H1 (cell line): Measurements from ENCODE around the gene STX5. TPM values are rescaled to one million over a fixed set of nuclear protein-coding genes. Genes with fewer than 3 reads are reported as not detected.
A peak's percentile ranks its signal among the peaks of the same experiment; 100 is the strongest.

ENCODE experiments used
- CTCF ChIA-PET: fragments of 300-600 bp; sonication (Branson Sonifier 250); formaldehyde crosslinking; loops from one replicate; lab custom pipeline; 2021; ENCODE audit not compliant: partially characterized antibody; lab: Charles Lee
- POLR2A ChIA-PET: fragments of 300-600 bp; sonication (Branson Sonifier 250); formaldehyde crosslinking; loops from one replicate; lab custom pipeline; 2021; ENCODE audit warnings: inconsistent platforms; ENCODE audit not compliant: partially characterized antibody; lab: Charles Lee
- DNase-seq, 2 experiments: peaks; one replicate each; pipeline versions ENCODE4 v3.0.0 to v3.0.0-alpha.2; 2010 to 2022; ENCODE audit warnings: low spot score in 2 of 2, low read depth in 1 of 2, mixed read lengths in 1 of 2
- FAIRE-seq: peaks from 2 replicates; lab custom pipeline; 2011; peaks lifted over from hg19 to GRCh38; lab: Jason Lieb, UNC
- H2AFZ ChIP-seq: 2 replicates; pipeline ENCODE4 v1.8.1; 2012; ENCODE audit warnings: low read length, inconsistent platforms
- H2AK5ac ChIP-seq: 2 replicates; pipeline ENCODE4 v1.6.1; 2013; ENCODE audit warnings: low read depth, low read length
- H2BK120ac ChIP-seq: replicated peaks from 2 replicates; pipeline ENCODE3; 2013; ENCODE audit warnings: low read depth, low read length, inconsistent platforms
- H2BK12ac ChIP-seq: 2 replicates; pipeline ENCODE4 v1.6.1; 2013; ENCODE audit warnings: low read depth, low read length
- H2BK15ac ChIP-seq: 2 replicates; pipeline ENCODE4 v1.6.1; 2013; ENCODE audit warnings: low read length
- H2BK20ac ChIP-seq: 2 replicates; pipeline ENCODE4 v1.6.1; 2013; ENCODE audit warnings: low read length
- H2BK5ac ChIP-seq: 2 replicates; pipeline ENCODE4 v1.6.1; 2013; ENCODE audit warnings: low read depth, low read length
- H3K14ac ChIP-seq: 2 replicates; pipeline ENCODE4 v1.6.1; 2013; ENCODE audit warnings: inconsistent platforms; ENCODE audit not compliant: insufficient read length
- H3K18ac ChIP-seq: 2 replicates; pipeline ENCODE4 v1.6.1; 2013; ENCODE audit warnings: low read length; ENCODE audit errors: extremely low read depth
- H3K23ac ChIP-seq: 2 replicates; pipeline ENCODE4 v1.6.1; 2013; ENCODE audit warnings: inconsistent platforms; ENCODE audit not compliant: insufficient read length
- H3K23me2 ChIP-seq: 2 replicates; pipeline ENCODE4 v1.6.1; 2013; ENCODE audit warnings: low read depth, low read length
- H3K27ac ChIP-seq: 2 replicates; pipeline ENCODE4 v1.6.1; 2011; ENCODE audit warnings: low read depth, low read length, inconsistent platforms
- H3K27me3 ChIP-seq, 4 experiments: replicated peaks in 1 of 4; 1 replicate in 1 of 4; 2 replicates in 3 of 4; pipeline versions ENCODE4 v1.6.1 to v1.8.1; 2011 to 2013; ENCODE audit warnings: low read length in 3 of 4, mild to moderate bottlenecking in 3 of 4, inconsistent platforms in 2 of 4, mixed read lengths in 2 of 4, moderate library complexity in 1 of 4; ENCODE audit not compliant: control insufficient read depth in 3 of 4, insufficient read depth in 3 of 4; ENCODE audit errors: extremely low read depth in 1 of 4
- H3K36me3 ChIP-seq, 4 experiments: 2 replicates each; pipeline versions ENCODE4 v1.6.1 to v1.8.1; 2011 to 2013; ENCODE audit warnings: mild to moderate bottlenecking in 4 of 4, low read length in 3 of 4, moderate library complexity in 2 of 4, control low read depth in 1 of 4, inconsistent platforms in 1 of 4; ENCODE audit not compliant: insufficient read depth in 4 of 4, control insufficient read depth in 2 of 4
- H3K4ac ChIP-seq: replicated peaks from 2 replicates; pipeline ENCODE3; 2013; ENCODE audit warnings: low read length, low read depth, mixed read lengths, inconsistent platforms; ENCODE audit not compliant: insufficient read length
- H3K4me1 ChIP-seq, 4 experiments: replicated peaks in 1 of 4; 1 replicate in 1 of 4; 2 replicates in 3 of 4; pipeline versions ENCODE4 v1.6.1 to v1.8.1; 2011 to 2013; ENCODE audit warnings: low read length in 3 of 4, inconsistent platforms in 2 of 4, mixed read lengths in 1 of 4; ENCODE audit not compliant: insufficient read depth in 4 of 4, control insufficient read depth in 3 of 4
- H3K4me2 ChIP-seq, 2 experiments: 2 replicates each; pipeline versions ENCODE4 v1.6.1 to v1.8.1; 2011 to 2013; ENCODE audit warnings: low read depth in 2 of 2, low read length in 2 of 2, control low read depth in 1 of 2, inconsistent platforms in 1 of 2, mild to moderate bottlenecking in 1 of 2; ENCODE audit not compliant: insufficient read depth in 1 of 2
- H3K4me3 ChIP-seq, 4 experiments: fragments of 200-600, 300-600 bp in 1 of 4; sonication (generic), shearing (Covaris generic), sonication (Bioruptor Twin) in 1 of 4; 2 replicates each; pipeline versions ENCODE4 v1.5.1 to v1.8.1; 2011 to 2016; ENCODE audit warnings: low read length in 4 of 4, low read depth in 3 of 4, control low read depth in 2 of 4, inconsistent platforms in 2 of 4, mild to moderate bottlenecking in 2 of 4, mixed read lengths in 1 of 4, moderate library complexity in 1 of 4; ENCODE audit not compliant: insufficient read depth in 2 of 4; ENCODE audit errors: extremely low read depth in 1 of 4
- H3K56ac ChIP-seq: replicated peaks from 2 replicates; pipeline ENCODE3; 2013; ENCODE audit warnings: low read depth, mild to moderate bottlenecking, mixed read lengths, low read length, inconsistent platforms; ENCODE audit not compliant: insufficient read length
- H3K79me1 ChIP-seq: 2 replicates; pipeline ENCODE4 v1.6.1; 2013; ENCODE audit warnings: low read depth, low read length, control low read depth
- H3K79me2 ChIP-seq, 2 experiments: 2 replicates each; pipeline versions ENCODE4 v1.6.1 to v1.8.1; 2012 to 2013; ENCODE audit warnings: low read length in 2 of 2, mild to moderate bottlenecking in 2 of 2, inconsistent platforms in 1 of 2; ENCODE audit not compliant: insufficient read depth in 2 of 2, control insufficient read depth in 1 of 2
- H3K9ac ChIP-seq, 4 experiments: replicated peaks in 1 of 4; 1 replicate in 1 of 4; 2 replicates in 3 of 4; pipeline versions ENCODE4 v1.6.1 to v1.8.1; 2011 to 2013; ENCODE audit warnings: low read depth in 3 of 4, low read length in 3 of 4, control low read depth in 2 of 4, mild to moderate bottlenecking in 2 of 4, moderate library complexity in 2 of 4, inconsistent platforms in 1 of 4; ENCODE audit errors: extremely low read depth in 1 of 4
- H3K9me3 ChIP-seq, 2 experiments: 2 replicates each; pipeline versions ENCODE4 v1.6.1 to v1.8.1; 2012 to 2013; ENCODE audit warnings: mild to moderate bottlenecking in 2 of 2, moderate library complexity in 2 of 2, control low read depth in 1 of 2, inconsistent platforms in 1 of 2, low read depth in 1 of 2, low read length in 1 of 2, mixed read lengths in 1 of 2; ENCODE audit not compliant: insufficient read depth in 2 of 2
- H4K20me1 ChIP-seq, 2 experiments: replicated peaks in 1 of 2; 2 replicates each; pipeline versions ENCODE3 to v1.8.1; 2011 to 2013; ENCODE audit warnings: inconsistent platforms in 2 of 2, low read length in 2 of 2, mild to moderate bottlenecking in 1 of 2; ENCODE audit not compliant: insufficient read depth in 2 of 2, control insufficient read depth in 1 of 2
- H4K5ac ChIP-seq: 2 replicates; pipeline ENCODE4 v1.6.1; 2013; ENCODE audit warnings: low read length, low read depth, mixed read lengths, inconsistent platforms; ENCODE audit not compliant: insufficient read length
- H4K8ac ChIP-seq: 2 replicates; pipeline ENCODE4 v1.8.0; 2013; ENCODE audit warnings: mild to moderate bottlenecking, moderate library complexity, low read length, inconsistent platforms; ENCODE audit not compliant: insufficient read depth; ENCODE audit errors: extremely low read depth
- H4K91ac ChIP-seq: replicated peaks from 2 replicates; pipeline ENCODE3; 2013; ENCODE audit warnings: low read length, mixed read lengths, inconsistent platforms; ENCODE audit not compliant: insufficient read length
- CREB1 ChIP-seq: IDR thresholded peaks from 2 replicates; pipeline ENCODE4 v1.6.1; 2012; ENCODE audit warnings: inconsistent platforms
- JUND ChIP-seq: IDR thresholded peaks from 2 replicates; pipeline ENCODE4 v1.6.1; 2011; ENCODE audit warnings: mild to moderate bottlenecking, improper control_type of control experiment, low read length
- KDM4A ChIP-seq: IDR thresholded peaks from one replicate; pipeline ENCODE4 v1.7.1; 2012; ENCODE audit warnings: low read depth, mild to moderate bottlenecking, moderate library complexity, low read length, inconsistent platforms; ENCODE audit not compliant: severe bottlenecking
- MAX ChIP-seq: IDR thresholded peaks from 2 replicates; pipeline ENCODE4 v1.6.1; 2012; ENCODE audit warnings: inconsistent platforms
- RAD21 ChIP-seq, 2 experiments: IDR thresholded peaks in 1 of 2; conservative IDR thresholded peaks in 1 of 2; 2 replicates each; pipeline ENCODE4 v1.6.1; 2011; ENCODE audit warnings: low read depth in 2 of 2, low read length in 2 of 2, improper control_type of control experiment in 1 of 2, inconsistent platforms in 1 of 2, mild to moderate bottlenecking in 1 of 2, moderate library complexity in 1 of 2
- RBBP5 ChIP-seq: IDR thresholded peaks from 2 replicates; pipeline ENCODE4 v1.7.1; 2012; ENCODE audit warnings: low read depth, mild to moderate bottlenecking, inconsistent platforms, low read length, moderate library complexity, borderline replicate concordance
- RFX5 ChIP-seq: IDR thresholded peaks from 2 replicates; pipeline ENCODE4 v1.6.1; 2011; ENCODE audit warnings: low read depth, low read length, improper control_type of control experiment, borderline replicate concordance
- SAP30 ChIP-seq: fragments of 300-600 bp; sonication (generic); IDR thresholded peaks from 2 replicates; pipeline ENCODE4 v1.7.1; 2012; ENCODE audit warnings: low read length, moderate library complexity, mild to moderate bottlenecking, inconsistent platforms; ENCODE audit not compliant: insufficient read depth, insufficient replicate concordance
- SIRT6 ChIP-seq: IDR thresholded peaks from one replicate; pipeline ENCODE4 v1.7.1; 2012; ENCODE audit warnings: low read length, inconsistent platforms
- TCF12 ChIP-seq: IDR thresholded peaks from 2 replicates; pipeline ENCODE4 v1.6.1; 2011; ENCODE audit warnings: low read depth, mild to moderate bottlenecking, low read length
- WGBS, 2 experiments: shearing (Covaris generic) in 1 of 2; methylation state at CpG; one replicate each; pipeline versions ENCODE4 v1.1.6 to v1.1.7; 2013 to 2015; ENCODE audit warnings: low lambda C conversion rate in 2 of 2, mixed read lengths in 2 of 2, inconsistent platforms in 1 of 2, low coverage in 1 of 2, missing lambda C conversion rate in 1 of 2; ENCODE audit not compliant: insufficient replicate concordance in 2 of 2, insufficient coverage in 1 of 2, insufficient read length in 1 of 2; ENCODE audit errors: extremely low coverage in 1 of 2, missing lambda C conversion rate in 1 of 2; 5-methylcytosine and 5-hydroxymethylcytosine counted together
- polyA plus RNA-seq, 7 experiments: library from polyadenylated mRNA; depleted of rRNA in 3 of 7; stranded (reverse) in 5 of 7; unstranded in 2 of 7; fragments of >200 nt in 5 of 7; fragments of 200-250 nt in 2 of 7; gene quantifications; 1 replicate in 5 of 7; 2 replicates in 1 of 7; 4 replicates in 1 of 7; pipeline versions ENCODE4 v1.2.1 to v1.2.3, GENCODE V29; 2011 to 2013; ENCODE audit warnings: missing spikeins in 2 of 7, mixed read lengths in 2 of 7
- total RNA-seq: library from RNA; stranded (reverse); fragmentation: NEBNext Ultra II Directional; extraction: Animal tissue kit (Norgen Biotek cat#: 25700); gene quantifications from 2 replicates; pipeline ENCODE4 v1.2.1, GENCODE V29; 2021

The STX5 gene
- total and polyA plus RNA-seq, 2 of the 8 experiments (the other 6 are each of a cell fraction or from before 2014, with no cell fraction given), result 24.2 to 28.5 TPM

- Histone ChIP-seq H4K91ac (peak within 1 kb of the TSS; percentile 98), H2BK20ac (peak within 1 kb of the TSS; percentile 56; the same call in 1 of the 2 replicates), H3K27me3 (no peaks in the 10 kb centered on the region), H3K4me1 (peaks cover 0 to 30% (median 12%) of the 10 kb centered on the region in 4 experiments; a peak in 5 of 7 replicates), H2BK5ac (peak within 1 kb of the TSS; percentile 100), H3K4ac (peak within 1 kb of the TSS; percentile 69), H3K36me3 (peaks cover 37 to 71% (median 50%) of the 10 kb centered on the region in 4 experiments), H3K23ac (no peak within 1 kb of the TSS), H4K5ac (peak within 1 kb of the TSS; percentile 92), H3K56ac (peak within 1 kb of the TSS; percentile 97), H2BK12ac (peak within 1 kb of the TSS; percentile 100), H3K9me3 (no peaks in the 10 kb centered on the region), H2BK120ac (no peak within 1 kb of the TSS), H3K79me2 (peaks cover 4 to 79% of the 10 kb centered on the region in 2 experiments), H3K79me1 (peaks cover 6% of the 10 kb centered on the region; the same call in 1 of the 2 replicates), H3K4me3 (peak within 1 kb of the TSS; percentile 67 to 97 (median 88)), H3K9ac (peak within 1 kb of the TSS; percentile 99 to 100 (median 99)), H3K4me2 (peak within 1 kb of the TSS; percentile 59 to 85), H2BK15ac (no peak within 1 kb of the TSS), H3K14ac (no peak within 1 kb of the TSS), H3K23me2 (peaks cover 5% of the 10 kb centered on the region; the same call in 1 of the 2 replicates), H3K18ac (peak within 1 kb of the TSS; percentile 95), H2AK5ac (peak within 1 kb of the TSS; percentile 97; the same call in 1 of the 2 replicates), H4K8ac (peak within 1 kb of the TSS; percentile 99; the same call in 1 of the 2 replicates), H4K20me1 (peaks cover 11 to 22% of the 10 kb centered on the region in 2 experiments), H3K27ac (peak within 1 kb of the TSS; percentile 98), H2AFZ (no peak within 1 kb of the TSS)
- ChIA-PET POLR2A (interaction anchor here (0.6 to 57.8 kb wide), 29 partner anchors 4 to 1148 kb away, joined by 3 to 2104 read pairs (median 5); partner anchors contain the start of genes B3GAT3, C11orf98, CHRM1 and CSKMT), CTCF (interaction anchor here (0.5 to 2.7 kb wide), 16 partner anchors 8 to 609 kb away, joined by 3 to 11 read pairs (median 4); partner anchors contain the start of genes TMEM179B and WDR74)
- DNase-seq, result peak; percentile 56 to 88
- WGBS, 2 experiments, result 3% methylated on average over 44 of the region's 69 CpGs; no CpG with 5 or more reads in 1 of the 2 experiments
- FAIRE-seq, result no peak
- TF ChIP-seq MAX, result peak; percentile 72
- peak; percentile 4; the same call in 1 of the 2 replicates for TF ChIP-seq JUND
- TF ChIP-seq SAP30, result no peak
- TF ChIP-seq RAD21 (IDR thresholded peaks at IDR 0.05 in 1 of 2, conservative IDR thresholded peaks at IDR 0.05 in 1 of 2; ENCODE audit: low read depth in 2 of 2, low read length in 2 of 2), result peak; percentile 39 to 55
- TF ChIP-seq RFX5, result no peak
- TF ChIP-seq RBBP5, result peak; percentile 79
- TF ChIP-seq KDM4A, result peak; percentile 36
- TF ChIP-seq TCF12, result no peak
- TF ChIP-seq CREB1, result peak; percentile 74
- TF ChIP-seq SIRT6, result peak; percentile 56
Measured at GRCh38 chr11:62880803-62881578, 49.1 kb upstream of the STX5 start, which contains the start of gene SLC3A2. Gene SLC3A2 (plus strand): TSS chr11:62880896. CDS start chr11:62881024, 128 bp downstream.
